Endothelial cell of umbilical vein (primary cell): Measurements from ENCODE around the gene SIRPG. TPM values are rescaled to one million over a fixed set of nuclear protein-coding genes. Genes with fewer than 3 reads are reported as not detected.

ENCODE experiments used
- BruUV-seq: library from RNA; stranded (reverse); fragments of 400-500 nt; replicated peaks from 2 replicates; lab custom pipeline; 2021; lab: Mats Ljungman, UMichigan
- CTCF ChIA-PET: fragments of 300-600, 350-600 bp; sonication (Branson Sonifier 250); formaldehyde crosslinking; loops from one replicate; lab custom pipeline; 2021; ENCODE audit warnings: antibody characterized with exemption, inconsistent platforms; lab: Charles Lee
- POLR2A ChIA-PET: fragments of 300-600, 350-600 bp; sonication (Branson Sonifier 250); formaldehyde crosslinking; loops from one replicate; lab custom pipeline; 2021; ENCODE audit warnings: antibody characterized with exemption, inconsistent platforms; lab: Charles Lee
- DNase-seq: peaks from one replicate; pipeline ENCODE4 v3.0.0-alpha.2; 2011; ENCODE audit warnings: low read depth, low spot score
- FAIRE-seq: peaks from 2 replicates; lab custom pipeline; 2011; peaks lifted over from hg19 to GRCh38; lab: Jason Lieb, UNC
- H2AFZ ChIP-seq: 2 replicates; pipeline ENCODE4 v1.6.0; 2012; ENCODE audit warnings: low read depth, low read length, control low read depth, inconsistent platforms
- H3K27ac ChIP-seq: 2 replicates; pipeline ENCODE4 v1.5.1; 2011; ENCODE audit warnings: low read depth, mild to moderate bottlenecking, control low read depth, low read length, moderate library complexity; ENCODE audit not compliant: insufficient read depth
- H3K27me3 ChIP-seq, 2 experiments: 2 replicates each; pipeline versions ENCODE4 v1.6.0 to v1.6.1; 2011; ENCODE audit warnings: low read length in 2 of 2, mixed read lengths in 1 of 2; ENCODE audit not compliant: control insufficient read depth in 2 of 2, insufficient read depth in 2 of 2
- H3K36me3 ChIP-seq, 2 experiments: 2 replicates in 1 of 2; 3 replicates in 1 of 2; pipeline ENCODE4 v1.5.1; 2011; ENCODE audit warnings: low read length in 2 of 2, mild to moderate bottlenecking in 1 of 2, moderate library complexity in 1 of 2; ENCODE audit not compliant: control insufficient read depth in 2 of 2, insufficient read depth in 2 of 2; ENCODE audit errors: extremely low read depth in 1 of 2
- H3K4me1 ChIP-seq: 3 replicates; pipeline ENCODE4 v1.5.1; 2011; ENCODE audit warnings: mild to moderate bottlenecking, low read length; ENCODE audit not compliant: control insufficient read depth, insufficient read depth; ENCODE audit errors: extremely low read depth
- H3K4me2 ChIP-seq: 2 replicates; pipeline ENCODE4 v1.6.1; 2011; ENCODE audit warnings: low read length, control low read depth, mixed read lengths; ENCODE audit not compliant: insufficient read depth
- H3K4me3 ChIP-seq, 3 experiments: fragments of 200-600 bp in 1 of 3; sonication (generic), shearing (Covaris generic) in 1 of 3; replicated peaks in 1 of 3; 2 replicates each; pipeline ENCODE4 v1.5.1; 2011 to 2016; ENCODE audit warnings: control low read depth in 3 of 3, low read length in 3 of 3, mild to moderate bottlenecking in 2 of 3, inconsistent platforms in 1 of 3, low read depth in 1 of 3, moderate library complexity in 1 of 3; ENCODE audit not compliant: insufficient read depth in 1 of 3
- H3K79me2 ChIP-seq: 2 replicates; pipeline ENCODE4 v1.6.0; 2012; ENCODE audit warnings: low read length, inconsistent platforms; ENCODE audit not compliant: control insufficient read depth, insufficient read depth
- H3K9ac ChIP-seq: replicated peaks from 2 replicates; pipeline ENCODE3; 2011; ENCODE audit warnings: low read length, control low read depth; ENCODE audit not compliant: insufficient read depth; ENCODE audit errors: extremely low read depth
- H3K9me1 ChIP-seq: replicated peaks from 3 replicates; pipeline ENCODE4 v1.6.0; 2011; ENCODE audit warnings: mild to moderate bottlenecking, low read length; ENCODE audit not compliant: control insufficient read depth, insufficient read depth; ENCODE audit errors: extremely low read depth
- H3K9me3 ChIP-seq: replicated peaks from 2 replicates; pipeline ENCODE4 v1.5.1; 2012; ENCODE audit warnings: low read length, inconsistent platforms; ENCODE audit not compliant: control insufficient read depth, insufficient read depth
- H4K20me1 ChIP-seq: replicated peaks from 2 replicates; pipeline ENCODE3; 2011; ENCODE audit warnings: mild to moderate bottlenecking, low read length; ENCODE audit not compliant: control insufficient read depth, insufficient read depth; ENCODE audit errors: extremely low read depth
- CTCF ChIP-seq, 2 donors: IDR thresholded peaks; 1 replicate in 1 of 2; 2 replicates in 1 of 2; pipeline ENCODE4 v1.5.1; 2011; ENCODE audit warnings: low read length in 2 of 2, mild to moderate bottlenecking in 2 of 2, moderate library complexity in 2 of 2, control low read depth in 1 of 2, inconsistent platforms in 1 of 2, low read depth in 1 of 2; ENCODE audit not compliant: insufficient read depth in 1 of 2; ENCODE audit errors: extremely low read depth in 1 of 2
- EZH2 ChIP-seq: IDR thresholded peaks from 2 replicates; pipeline ENCODE4 v1.6.1; 2012; ENCODE audit warnings: borderline replicate concordance, low read depth, mild to moderate bottlenecking, moderate library complexity, low read length, inconsistent platforms; ENCODE audit not compliant: severe bottlenecking
- FOS ChIP-seq: IDR thresholded peaks from 2 replicates; pipeline ENCODE4 v1.6.1; 2011; ENCODE audit warnings: mild to moderate bottlenecking, low read length, moderate library complexity, borderline replicate concordance; ENCODE audit not compliant: insufficient read depth
- GATA2 ChIP-seq: IDR thresholded peaks from 2 replicates; pipeline ENCODE4 v1.7.0; 2011; ENCODE audit warnings: low read depth, mild to moderate bottlenecking, moderate library complexity, mixed read lengths, low read length; ENCODE audit not compliant: insufficient read length, insufficient read depth
- JUN ChIP-seq: IDR thresholded peaks from 2 replicates; pipeline ENCODE4 v1.6.1; 2011; ENCODE audit warnings: borderline replicate concordance, low read depth; ENCODE audit not compliant: insufficient read length, insufficient read depth
- MYC ChIP-seq: IDR thresholded peaks from one replicate; pipeline ENCODE4 v1.6.1; 2011; ENCODE audit warnings: mild to moderate bottlenecking, low read depth, low read length
- POLR2A ChIP-seq: IDR thresholded peaks from 2 replicates; pipeline ENCODE4 v1.6.1; 2012; ENCODE audit warnings: low read depth, mild to moderate bottlenecking, control low read depth, low read length
- POLR2AphosphoS5 ChIP-seq: IDR thresholded peaks from 2 replicates; pipeline ENCODE4 v1.6.1; 2012; ENCODE audit warnings: low read depth, mild to moderate bottlenecking, control low read depth, low read length, moderate library complexity; ENCODE audit not compliant: insufficient read depth
- dilution Hi-C: fragments of 300-500 bp; cut with MboI; formaldehyde crosslinking; loops from one replicate; pipeline ENCODE4 v1.15.0; 2019; ENCODE audit warnings: low sequenced_read_pairs; ENCODE audit not compliant: extremely low pct_ligation_motif_present
- intact Hi-C: fragments of 100-400 bp; cut with micrococcal nuclease; formaldehyde crosslinking; loops from one replicate; pipeline ENCODE4 v1.10.0; 2022
- polyA plus RNA-seq, 4 experiments: library from polyadenylated mRNA; depleted of rRNA in 3 of 4; stranded (reverse) in 3 of 4; unstranded in 1 of 4; fragments of >200 nt; gene quantifications; 2 replicates each; pipeline versions ENCODE4 v1.2.1 to v1.2.3, GENCODE V29; 2011 to 2012; ENCODE audit warnings: missing spikeins in 1 of 4
- total RNA-seq: library from RNA; stranded (reverse); gene quantifications from 2 replicates; pipeline ENCODE4 v1.2.3, GENCODE V29; 2021
- TF ChIP-seq, protein P1 (sequence below): IDR thresholded peaks from 2 replicates; pipeline ENCODE4 v1.6.1; 2011; ENCODE audit not compliant: insufficient read depth, insufficient read length

SIRPG gene
- total and polyA plus RNA-seq, 2 donors (not counting 3 experiments of a cell fraction or from before 2014, with no cell fraction given) = not detected

DNA sequence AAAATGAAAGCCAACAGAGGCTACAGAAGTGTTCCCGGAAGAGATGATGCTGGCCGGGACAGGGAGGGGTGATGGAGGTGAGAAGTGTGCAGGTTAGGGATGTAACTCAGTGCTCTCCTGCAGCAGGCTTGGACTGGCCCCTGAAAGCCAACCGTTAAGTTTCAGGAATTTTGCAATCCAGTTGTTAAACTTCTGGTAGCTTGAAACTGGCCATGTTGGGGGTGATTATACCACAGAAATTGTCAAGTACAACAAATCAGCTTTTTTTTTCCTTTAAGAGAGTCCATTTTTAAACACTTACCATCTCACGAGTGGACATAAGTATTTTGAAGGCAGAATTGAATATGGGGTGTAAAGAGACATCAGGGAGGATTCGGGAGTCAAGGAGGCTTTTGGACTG, 29.0 kb downstream of the SIRPG start:
- H3K9me3 ChIP-seq = no peaks in the 10 kb centered on the region
- no peak overlapping the region for H3K4me2 ChIP-seq
- FAIRE-seq (no peak), DNase-seq (no peak)
- TF ChIP-seq, protein P1, sequence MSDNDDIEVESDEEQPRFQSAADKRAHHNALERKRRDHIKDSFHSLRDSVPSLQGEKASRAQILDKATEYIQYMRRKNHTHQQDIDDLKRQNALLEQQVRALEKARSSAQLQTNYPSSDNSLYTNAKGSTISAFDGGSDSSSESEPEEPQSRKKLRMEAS = no peak
- TF ChIP-seq POLR2A (no peak), CTCF (IDR thresholded peaks at IDR 0.05; ENCODE audit: extremely low read depth in 1 of 2, insufficient read depth in 1 of 2, low read depth in 1 of 2, low read length in 2 of 2) (no peak), POLR2AphosphoS5 (no peak), GATA2 (no peak), MYC (no peak), FOS (no peak), EZH2 (no peak), JUN (no peak)
- H3K4me1 ChIP-seq = peaks cover 30% of the 10 kb centered on the region
- BruUV-seq = no TSS peak
- CTCF ChIA-PET = interaction anchor here (1.0 to 1.9 kb wide), 2 partner anchors 120 to 125 kb away, joined by 3 to 6 read pairs; no protein-coding TSS in a partner anchor
- dilution Hi-C loops (no loop called here), intact Hi-C loops (no loop called here)
- H3K4me3 ChIP-seq = no peak overlapping the region
- no peak overlapping the region for H3K9ac ChIP-seq
- no peaks in the 10 kb centered on the region for H4K20me1 ChIP-seq
- H3K9me1 ChIP-seq = no peaks in the 10 kb centered on the region
- H3K79me2 ChIP-seq = no peaks in the 10 kb centered on the region
- no peaks in the 10 kb centered on the region for H3K27me3 ChIP-seq
- no peaks in the 10 kb centered on the region for H3K36me3 ChIP-seq
- no peak overlapping the region for H2AFZ ChIP-seq
- H3K27ac ChIP-seq = no peak overlapping the region
- POLR2A ChIA-PET = no interaction called here
